ENCODE measurements around the gene ALDH3B2.

- TF ChIP-seq CTCF (IDR thresholded peaks at IDR 0.05) (no peak), POLR2A (IDR thresholded peaks at IDR 0.05) (no peak)
Measured at GRCh38 chr11:67635231-67635521, 39.2 kb downstream of the ALDH3B2 start.
